AG09319 (cell line): ENCODE results near the gene TAOK3.

ENCODE experiments used
- DNase-seq: peaks from one replicate; pipeline ENCODE4 v3.0.0-alpha.2; 2010; ENCODE audit warnings: low read depth; ENCODE audit errors: extremely low read depth
- TF ChIP-seq, protein P1 (sequence below): IDR thresholded peaks from 2 replicates; pipeline ENCODE4 v1.5.1; 2011; ENCODE audit warnings: low read depth, mild to moderate bottlenecking, inconsistent platforms, low read length, moderate library complexity

The TAOK3 gene

DNA sequence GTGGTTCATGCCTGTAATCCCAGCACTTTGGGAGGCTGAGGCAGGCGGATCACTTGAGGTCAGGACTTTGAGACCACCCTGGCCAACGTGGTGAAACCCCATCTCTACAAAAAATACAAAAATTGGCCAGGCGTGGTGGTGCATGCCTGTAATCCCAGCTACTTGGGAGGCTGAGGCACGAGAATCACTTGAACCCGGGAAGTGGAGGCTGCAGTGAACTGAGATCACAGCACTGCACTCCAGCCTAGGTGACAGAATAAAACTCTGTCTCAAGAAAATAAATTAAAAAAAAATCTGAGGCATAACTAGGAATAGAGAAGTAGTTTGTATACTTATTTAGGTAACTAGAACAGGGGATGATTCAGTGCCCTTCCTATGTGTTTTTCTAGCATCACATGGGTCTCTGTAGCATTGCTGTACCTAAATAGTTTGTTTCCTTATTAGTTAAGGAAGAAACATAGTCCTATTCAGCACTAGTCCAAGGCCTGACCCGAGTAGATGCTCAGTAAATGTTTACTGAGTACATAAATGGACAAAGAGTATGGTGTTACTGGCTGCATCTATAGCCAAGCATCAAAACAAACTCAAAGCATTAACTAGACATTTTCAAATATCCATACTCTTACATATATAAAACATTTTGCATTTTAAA, 21.7 kb downstream of the TAOK3 start:
- TF ChIP-seq, protein P1, sequence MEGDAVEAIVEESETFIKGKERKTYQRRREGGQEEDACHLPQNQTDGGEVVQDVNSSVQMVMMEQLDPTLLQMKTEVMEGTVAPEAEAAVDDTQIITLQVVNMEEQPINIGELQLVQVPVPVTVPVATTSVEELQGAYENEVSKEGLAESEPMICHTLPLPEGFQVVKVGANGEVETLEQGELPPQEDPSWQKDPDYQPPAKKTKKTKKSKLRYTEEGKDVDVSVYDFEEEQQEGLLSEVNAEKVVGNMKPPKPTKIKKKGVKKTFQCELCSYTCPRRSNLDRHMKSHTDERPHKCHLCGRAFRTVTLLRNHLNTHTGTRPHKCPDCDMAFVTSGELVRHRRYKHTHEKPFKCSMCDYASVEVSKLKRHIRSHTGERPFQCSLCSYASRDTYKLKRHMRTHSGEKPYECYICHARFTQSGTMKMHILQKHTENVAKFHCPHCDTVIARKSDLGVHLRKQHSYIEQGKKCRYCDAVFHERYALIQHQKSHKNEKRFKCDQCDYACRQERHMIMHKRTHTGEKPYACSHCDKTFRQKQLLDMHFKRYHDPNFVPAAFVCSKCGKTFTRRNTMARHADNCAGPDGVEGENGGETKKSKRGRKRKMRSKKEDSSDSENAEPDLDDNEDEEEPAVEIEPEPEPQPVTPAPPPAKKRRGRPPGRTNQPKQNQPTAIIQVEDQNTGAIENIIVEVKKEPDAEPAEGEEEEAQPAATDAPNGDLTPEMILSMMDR: no peak
- no peak for DNase-seq

DNA sequence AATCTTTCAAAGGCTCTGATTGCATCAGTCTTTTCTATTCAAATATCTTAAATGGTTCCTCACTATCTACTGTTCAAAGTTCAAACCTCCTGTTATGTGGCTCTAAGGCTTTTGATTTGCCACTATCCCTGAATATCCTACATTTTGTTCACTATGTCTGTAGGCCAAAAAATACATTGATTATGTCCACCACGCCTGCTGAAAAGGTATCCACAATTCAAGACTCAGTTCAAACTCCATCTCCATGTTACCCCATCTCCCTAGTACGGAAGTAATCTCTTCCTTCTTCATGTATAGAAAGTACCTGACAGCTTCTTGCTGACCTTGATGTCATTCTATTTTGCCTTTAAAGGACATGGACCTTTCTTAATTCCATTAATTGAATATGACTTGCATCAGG, 24.8 kb downstream of the TAOK3 start:
- TF ChIP-seq, protein P1: no peak

DNA sequence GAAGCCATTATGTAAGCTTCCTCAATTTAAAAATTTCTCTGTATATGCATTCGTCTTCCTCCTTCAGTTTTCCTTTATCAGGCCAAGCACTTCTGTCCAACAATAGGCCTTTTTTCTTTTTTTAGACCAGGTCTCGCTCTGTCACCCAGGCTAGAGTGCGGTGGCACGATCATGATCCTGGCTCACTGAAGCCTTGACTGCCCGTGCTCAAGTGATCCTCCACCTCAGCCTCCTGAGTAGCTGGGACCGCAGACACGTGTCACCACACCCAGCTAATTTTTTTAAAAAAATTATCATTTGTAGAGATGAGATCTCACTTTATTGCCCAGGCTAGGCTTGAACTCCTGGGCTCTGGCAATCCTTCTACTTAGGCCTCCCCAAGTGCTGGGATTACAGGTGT, 25.8 kb downstream of the TAOK3 start:
- DNase-seq: no peak
- TF ChIP-seq, protein P1: no peak

More for the DNA sequence above, 24.8 kb downstream of the TAOK3 start:
- DNase-seq: no peak

DNA sequence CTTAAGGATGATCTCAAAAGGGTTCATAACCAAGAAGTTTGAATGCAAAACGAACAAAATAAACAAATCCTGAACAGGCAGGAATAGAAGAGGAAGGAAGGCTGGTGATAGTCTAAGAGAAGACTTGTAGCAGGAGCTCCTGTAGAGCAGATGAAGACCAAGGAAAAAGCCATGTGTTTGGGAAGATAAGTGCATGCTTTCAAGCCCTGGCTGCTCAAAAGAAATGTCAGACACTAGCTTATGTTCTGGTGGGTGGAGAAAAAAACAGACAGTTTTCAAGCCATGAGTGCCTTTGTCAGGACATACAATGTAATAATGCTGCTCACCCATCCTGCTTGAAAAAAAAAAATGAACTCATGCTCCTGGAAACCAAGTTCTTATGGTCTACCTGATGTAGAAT, 27.4 kb downstream of the TAOK3 start:
- TF ChIP-seq, protein P1: no peak
- DNase-seq: no peak

DNA sequence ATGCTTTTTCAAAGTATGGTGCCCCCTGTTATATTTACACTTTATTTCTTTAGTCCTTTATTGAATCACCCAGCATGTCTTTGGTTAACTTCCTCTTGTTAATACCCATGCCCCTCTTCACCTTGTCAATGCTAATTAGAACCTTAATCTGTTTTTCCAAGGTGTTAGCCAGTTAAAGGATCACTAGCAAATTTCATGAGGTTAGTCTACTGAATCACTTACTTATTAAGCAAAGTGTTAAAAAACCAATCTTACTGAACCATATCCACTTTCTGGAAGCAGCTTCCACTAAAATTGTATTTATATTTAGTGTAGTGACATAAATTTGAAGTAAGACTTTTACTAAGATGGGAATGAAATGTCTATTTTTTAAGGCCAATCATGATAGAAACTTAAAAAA, 27.9 kb downstream of the TAOK3 start:
- TF ChIP-seq, protein P1: no peak

DNA sequence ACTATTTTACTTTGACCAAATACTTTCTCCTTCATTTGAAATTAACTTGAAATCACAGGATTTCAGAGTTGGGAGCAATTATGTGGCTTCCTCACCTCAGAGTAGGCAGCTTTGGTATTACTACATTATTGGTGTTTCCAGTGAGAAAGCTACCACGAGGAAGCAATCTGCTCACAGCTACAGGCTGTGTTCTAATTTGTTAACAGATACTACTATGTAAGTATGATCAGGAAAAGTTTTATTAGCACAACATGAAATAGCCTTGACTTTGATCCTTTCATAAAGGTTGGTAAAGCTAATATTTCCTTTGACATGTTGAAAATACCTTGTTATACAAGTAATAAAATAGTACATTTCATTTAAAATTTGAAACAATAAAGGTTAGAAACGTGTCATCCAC, 30.6 kb downstream of the TAOK3 start:
- TF ChIP-seq, protein P1: no peak
- DNase-seq: no peak

More for the DNA sequence above, 27.9 kb downstream of the TAOK3 start:
- no peak for DNase-seq

DNA sequence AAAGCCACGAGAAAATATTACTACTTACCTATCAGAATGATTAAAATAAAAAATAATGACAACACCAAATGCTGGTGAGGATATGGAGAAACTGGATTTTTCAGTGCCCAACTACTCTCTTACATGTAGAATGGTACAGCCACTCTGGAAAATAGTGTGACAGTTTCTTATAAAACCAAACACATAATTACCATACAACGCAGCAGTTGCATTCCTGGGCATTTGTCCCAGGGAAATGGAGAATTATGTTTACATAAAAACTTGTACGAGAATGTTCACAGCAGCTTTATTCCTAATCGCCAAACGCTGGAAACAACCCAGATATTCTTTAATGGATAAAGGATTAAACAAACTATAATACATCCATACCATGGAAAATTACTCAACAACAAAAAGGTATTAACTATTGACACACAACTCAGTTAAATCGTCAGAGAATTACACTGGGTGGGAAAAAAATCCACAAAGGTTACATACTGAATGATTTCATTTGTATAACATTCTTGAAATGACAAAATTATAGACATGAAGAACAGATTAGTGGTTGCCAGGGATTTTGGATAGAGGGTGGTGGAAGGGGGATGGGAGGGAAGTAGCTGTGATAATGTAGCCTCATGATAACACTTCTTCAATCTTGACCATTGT, 35.4 kb downstream of the TAOK3 start:
- peak; percentile 49 for DNase-seq
- TF ChIP-seq, protein P1: no peak
